GM18517 (cell line): ENCODE results near the gene ACAP2.
A peak's percentile ranks its signal among the peaks of the same experiment; 100 is the strongest.
"Not testable (repeated sequence)": the region's sequence is repeated elsewhere in the genome, so short reads cannot be mapped to it uniquely, and the experiment has no call there.

Experiments used
- ATAC-seq: cut with Tn5 transposase; IDR thresholded peaks from one replicate; pipeline ENCODE4 v1.9.1; 2021; ENCODE audit warnings: mild to moderate bottlenecking, moderate library complexity; ENCODE audit not compliant: unreplicated experiment

ACAP2 gene

GRCh38 chr3:195297446-195297845 lies 145.4 kb downstream of the ACAP2 start:
- ATAC-seq, result peak; percentile 67

GRCh38 chr3:195296662-195297061 lies 146.2 kb downstream of the ACAP2 start:
- ATAC-seq, result no peak

GRCh38 chr3:195291121-195291520 lies 151.7 kb downstream of the ACAP2 start:
- no peak for ATAC-seq

GRCh38 chr3:195290643-195291042 lies 152.2 kb downstream of the ACAP2 start:
- not testable (repeated sequence) for ATAC-seq

GRCh38 chr3:195286115-195286872 lies 156.5 kb downstream of the ACAP2 start:
- no peak for ATAC-seq

GRCh38 chr3:195285372-195285771 lies 157.4 kb downstream of the ACAP2 start:
- no peak for ATAC-seq

GRCh38 chr3:195284842-195285241 lies 158.0 kb downstream of the ACAP2 start:
- no peak for ATAC-seq

- no peak for ATAC-seq
Measured at GRCh38 chr3:195282961-195283360, 159.9 kb downstream of the ACAP2 start.

- no peak for ATAC-seq
Measured at GRCh38 chr3:195274259-195274966, 168.4 kb downstream of the ACAP2 start.

GRCh38 chr3:195271410-195272243 lies 171.2 kb downstream of the ACAP2 start:
- ATAC-seq, result peak; percentile 69

GRCh38 chr3:195270817-195271409 lies 171.9 kb downstream of the ACAP2 start, which contains the start of gene XXYLT1:
Gene XXYLT1, minus strand, starts transcription at chr3:195271159. Its CDS starts 101 bp downstream, at chr3:195271058.
- ATAC-seq, result peak; percentile 66

GRCh38 chr3:195270079-195270816 lies 172.6 kb downstream of the ACAP2 start:
- ATAC-seq, result no peak

- ATAC-seq, result no peak
Measured at GRCh38 chr3:195269375-195270078, 173.3 kb downstream of the ACAP2 start.

- ATAC-seq, result no peak
Measured at GRCh38 chr3:195268576-195269309, 174.1 kb downstream of the ACAP2 start.

GRCh38 chr3:195267096-195267495 lies 175.7 kb downstream of the ACAP2 start:
- ATAC-seq, result no peak

- ATAC-seq, result no peak
Measured at GRCh38 chr3:195266428-195266827, 176.4 kb downstream of the ACAP2 start.

- ATAC-seq, result no peak
Measured at GRCh38 chr3:195265363-195265976, 177.3 kb downstream of the ACAP2 start.

GRCh38 chr3:195263925-195264600 lies 178.8 kb downstream of the ACAP2 start:
- no peak for ATAC-seq
